ENCODE measurements around the gene ACSS1.

The ACSS1 gene

GRCh38 chr20:24970030-24970553 lies 87.8 kb downstream of the ACSS1 start:
- no peak for DNase-seq

- no peak for DNase-seq
Observed at GRCh38 chr20:24969186-24970029, 88.5 kb downstream of the ACSS1 start.

GRCh38 chr20:24968278-24968800 lies 89.6 kb downstream of the ACSS1 start:
- DNase-seq = no peak

- no peak for DNase-seq
Observed at GRCh38 chr20:24966317-24967012, 91.5 kb downstream of the ACSS1 start.

- no peak for DNase-seq
Observed at GRCh38 chr20:24965065-24965919, 92.6 kb downstream of the ACSS1 start.

GRCh38 chr20:24964506-24964840 lies 93.5 kb downstream of the ACSS1 start:
- no peak for DNase-seq

- DNase-seq = no peak
Observed at GRCh38 chr20:24963672-24964505, 94.0 kb downstream of the ACSS1 start.

GRCh38 chr20:24962510-24962909 lies 95.4 kb downstream of the ACSS1 start:
- no peak for DNase-seq

GRCh38 chr20:24962182-24962492 lies 95.8 kb downstream of the ACSS1 start:
- no peak for DNase-seq

- no peak for DNase-seq
Observed at GRCh38 chr20:24961384-24962181, 96.4 kb downstream of the ACSS1 start.

- no peak for DNase-seq
Observed at GRCh38 chr20:24960861-24961260, 97.1 kb downstream of the ACSS1 start.

- DNase-seq = no peak
Observed at GRCh38 chr20:24960302-24960801, 97.6 kb downstream of the ACSS1 start.

- no peak for DNase-seq
Observed at GRCh38 chr20:24959591-24960301, 98.2 kb downstream of the ACSS1 start.

- DNase-seq = no peak
Observed at GRCh38 chr20:24958506-24959385, 99.2 kb downstream of the ACSS1 start.

- no peak for DNase-seq
Observed at GRCh38 chr20:24957326-24958016, 100.5 kb downstream of the ACSS1 start.
